ENCODE data around the gene PARD3.

- TF ChIP-seq, protein P1, sequence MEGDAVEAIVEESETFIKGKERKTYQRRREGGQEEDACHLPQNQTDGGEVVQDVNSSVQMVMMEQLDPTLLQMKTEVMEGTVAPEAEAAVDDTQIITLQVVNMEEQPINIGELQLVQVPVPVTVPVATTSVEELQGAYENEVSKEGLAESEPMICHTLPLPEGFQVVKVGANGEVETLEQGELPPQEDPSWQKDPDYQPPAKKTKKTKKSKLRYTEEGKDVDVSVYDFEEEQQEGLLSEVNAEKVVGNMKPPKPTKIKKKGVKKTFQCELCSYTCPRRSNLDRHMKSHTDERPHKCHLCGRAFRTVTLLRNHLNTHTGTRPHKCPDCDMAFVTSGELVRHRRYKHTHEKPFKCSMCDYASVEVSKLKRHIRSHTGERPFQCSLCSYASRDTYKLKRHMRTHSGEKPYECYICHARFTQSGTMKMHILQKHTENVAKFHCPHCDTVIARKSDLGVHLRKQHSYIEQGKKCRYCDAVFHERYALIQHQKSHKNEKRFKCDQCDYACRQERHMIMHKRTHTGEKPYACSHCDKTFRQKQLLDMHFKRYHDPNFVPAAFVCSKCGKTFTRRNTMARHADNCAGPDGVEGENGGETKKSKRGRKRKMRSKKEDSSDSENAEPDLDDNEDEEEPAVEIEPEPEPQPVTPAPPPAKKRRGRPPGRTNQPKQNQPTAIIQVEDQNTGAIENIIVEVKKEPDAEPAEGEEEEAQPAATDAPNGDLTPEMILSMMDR (IDR thresholded peaks at IDR 0.05) = no peak
- no peak for TF ChIP-seq POLR2A (IDR thresholded peaks at IDR 0.05)
These were observed 738.7 kb downstream of the PARD3 start for GRCh38 chr10:34076443-34076842.
